MCF 10A (cell line): ENCODE data around the gene SLC22A23. TPM values are rescaled to one million over a fixed set of nuclear protein-coding genes. Genes with fewer than 3 reads are reported as not detected.

ENCODE experiments used
- BruUV-seq: library from RNA; stranded (reverse); fragments of 400-500 nt; replicated peaks from 2 replicates; lab custom pipeline; 2021; lab: Mats Ljungman, UMichigan
- CTCF ChIA-PET: fragments of 300-600 bp; sonication (Branson Sonifier 250); formaldehyde crosslinking; extraction: SDS; loops from one replicate; lab custom pipeline; 2021; ENCODE audit warnings: antibody characterized with exemption, inconsistent platforms; lab: Yijun Ruan, JAX
- POLR2A ChIA-PET: fragments of 300-600, 350-650 bp; sonication (Branson Sonifier 250); formaldehyde crosslinking; extraction: SDS; loops from one replicate; lab custom pipeline; 2020; ENCODE audit warnings: antibody characterized with exemption, inconsistent platforms; lab: Yijun Ruan, JAX
- DNase-seq: peaks from one replicate; pipeline ENCODE4 v3.0.0-alpha.2; 2018; ENCODE audit not compliant: unreplicated experiment
- H3K27ac Mint-ChIP-seq: one replicate; pipeline ENCODE4 v1.8.0; 2022; ENCODE audit warnings: mild to moderate bottlenecking, low read depth, mixed read lengths; ENCODE audit not compliant: unreplicated experiment
- H3K27me3 Mint-ChIP-seq: one replicate; pipeline ENCODE4 v1.8.0; 2022; ENCODE audit warnings: mixed read lengths; ENCODE audit not compliant: insufficient read depth, unreplicated experiment
- H3K36me3 Mint-ChIP-seq: one replicate; pipeline ENCODE4 v1.8.0; 2022; ENCODE audit warnings: mild to moderate bottlenecking, moderate library complexity, mixed read lengths; ENCODE audit not compliant: insufficient read depth, unreplicated experiment
- H3K4me1 Mint-ChIP-seq: one replicate; pipeline ENCODE4 v1.8.0; 2022; ENCODE audit warnings: mixed read lengths; ENCODE audit not compliant: insufficient read depth, unreplicated experiment
- H3K4me3 Mint-ChIP-seq: one replicate; pipeline ENCODE4 v1.8.0; 2022; ENCODE audit warnings: mild to moderate bottlenecking, moderate library complexity, mixed read lengths; ENCODE audit not compliant: unreplicated experiment
- H3K9me3 Mint-ChIP-seq: one replicate; pipeline ENCODE4 v1.8.0; 2022; ENCODE audit warnings: mixed read lengths; ENCODE audit not compliant: unreplicated experiment
- CTCF ChIP-seq: fragments of 200-600 bp; IDR thresholded peaks from one replicate; pipeline ENCODE4 v1.8.0; 2022; ENCODE audit warnings: antibody characterized with exemption, mild to moderate bottlenecking; ENCODE audit not compliant: unreplicated experiment
- intact Hi-C: fragments of 100-400 bp; cut with micrococcal nuclease; formaldehyde crosslinking; loops from 2 replicates; pipeline ENCODE4 v1.14.1; 2022
- total RNA-seq: library from RNA; stranded (reverse); gene quantifications from 2 replicates; pipeline ENCODE4 v1.2.3, GENCODE V29; 2022

Gene SLC22A23
- total RNA-seq, 1 experiment from 2014 or later = 11.9 TPM

- Mint-ChIP-seq H3K27ac (no peak overlapping the region), H3K4me1 (peaks cover 31% of the 10 kb centered on the region), H3K27me3 (no peaks in the 10 kb centered on the region), H3K9me3 (no peaks in the 10 kb centered on the region), H3K4me3 (no peak overlapping the region), H3K36me3 (peaks cover 22% of the 10 kb centered on the region)
- CTCF ChIA-PET = interaction anchor here (0.6 to 1.2 kb wide), 4 partner anchors 46 to 580 kb away, joined by 3 read pairs; no protein-coding TSS in a partner anchor
- POLR2A ChIA-PET = interaction anchor here (0.6 to 1.0 kb wide), 6 partner anchors 17 to 184 kb away, joined by 3 to 5 read pairs (median 3); no protein-coding TSS in a partner anchor
- intact Hi-C loops = no loop called here
- BruUV-seq = no TSS peak
- no peak for TF ChIP-seq CTCF
- no peak for DNase-seq
These were observed 49.0 kb downstream of the SLC22A23 start for GRCh38 chr6:3407840-3408239.

DNA sequence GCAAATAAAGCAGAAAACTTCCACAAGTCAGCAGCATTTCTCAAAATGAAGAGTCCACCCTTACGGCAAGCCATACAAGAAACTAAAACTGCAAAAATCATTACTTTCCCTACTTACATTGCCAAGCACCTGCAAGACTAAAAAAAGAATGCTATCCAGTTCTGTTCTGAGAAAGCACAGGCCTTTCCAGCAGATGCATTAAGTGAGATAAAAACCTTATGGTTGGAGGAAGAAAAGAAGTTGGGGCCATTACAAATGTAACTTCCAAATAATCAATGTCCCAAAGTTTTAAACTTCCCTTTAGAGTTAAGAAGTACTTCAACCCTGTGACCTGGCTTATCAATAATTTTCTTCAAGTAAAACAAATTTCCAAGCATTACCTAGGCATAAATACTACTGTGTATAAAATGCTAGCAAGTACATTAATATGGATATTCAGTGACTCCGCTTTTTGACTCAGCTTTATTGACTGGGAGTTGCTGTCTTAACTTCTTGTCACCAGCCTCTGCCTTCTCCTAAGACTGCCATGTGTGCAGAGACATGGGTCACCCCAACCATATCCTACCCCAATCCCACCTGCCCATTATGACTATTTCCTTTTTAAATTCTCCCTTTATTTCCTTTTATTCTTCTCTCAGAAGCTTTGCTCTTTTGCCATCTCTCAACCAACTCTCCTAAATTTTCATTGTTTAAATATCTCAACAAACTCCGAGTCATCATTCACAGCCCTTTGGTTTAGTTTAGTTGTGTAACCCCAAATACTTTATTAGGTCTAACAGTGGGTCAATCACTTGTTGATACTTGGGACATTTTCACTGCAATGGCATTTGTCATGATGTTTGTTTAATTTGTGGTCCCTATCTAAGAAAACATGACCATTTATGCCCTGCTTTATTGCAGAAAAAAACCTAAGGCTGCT is 49.7 kb downstream of the SLC22A23 start:
- Mint-ChIP-seq H3K9me3 (no peaks in the 10 kb centered on the region), H3K4me3 (no peak overlapping the region), H3K27me3 (no peaks in the 10 kb centered on the region), H3K36me3 (peaks cover 16% of the 10 kb centered on the region), H3K27ac (no peak overlapping the region), H3K4me1 (peaks cover 38% of the 10 kb centered on the region)
- CTCF ChIA-PET = interaction anchor here (0.6 to 1.2 kb wide), 4 partner anchors 46 to 458 kb away, joined by 3 to 5 read pairs (median 3); no protein-coding TSS in a partner anchor
- no TSS peak for BruUV-seq
- TF ChIP-seq CTCF = no peak
- intact Hi-C loops = no loop called here
- DNase-seq = no peak
- POLR2A ChIA-PET = interaction anchor here (0.6 to 1.5 kb wide), 8 partner anchors 8 to 185 kb away, joined by 3 to 5 read pairs (median 3); no protein-coding TSS in a partner anchor

- Mint-ChIP-seq H3K36me3 (peaks cover 16% of the 10 kb centered on the region), H3K4me3 (no peak overlapping the region), H3K4me1 (peaks cover 45% of the 10 kb centered on the region), H3K27ac (no peak overlapping the region), H3K9me3 (no peaks in the 10 kb centered on the region), H3K27me3 (no peaks in the 10 kb centered on the region)
- no peak for DNase-seq
- intact Hi-C loops = no loop called here
- POLR2A ChIA-PET = interaction anchor here (0.8 to 3.8 kb wide), 11 partner anchors 9 to 147 kb away, joined by 3 to 22 read pairs (median 4); no protein-coding TSS in a partner anchor
- CTCF ChIA-PET = interaction anchor here (0.6 to 0.8 kb wide), 2 partner anchors 17 to 52 kb away, joined by 4 to 5 read pairs; no protein-coding TSS in a partner anchor
- BruUV-seq = no TSS peak
- TF ChIP-seq CTCF = no peak
These were observed 50.5 kb downstream of the SLC22A23 start for GRCh38 chr6:3406362-3406821.

DNA sequence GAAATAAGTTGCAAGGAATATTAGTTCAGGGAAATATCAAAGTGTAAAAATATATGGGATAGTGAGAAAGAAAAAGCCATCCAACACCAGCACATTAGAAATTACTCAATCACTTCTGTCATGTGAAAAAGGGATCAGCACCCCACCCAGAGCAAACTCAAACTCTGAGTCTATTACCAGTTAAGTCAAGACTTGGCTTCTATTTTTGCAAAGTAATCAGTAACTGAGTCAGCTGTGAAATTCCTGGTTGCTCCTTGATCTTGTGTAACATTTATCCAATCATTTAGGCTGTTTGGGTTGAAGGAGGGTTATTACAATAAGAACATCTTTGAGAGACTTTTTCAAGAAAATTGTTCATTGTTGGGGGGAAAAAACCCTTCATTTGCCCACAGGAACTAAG is 51.2 kb downstream of the SLC22A23 start:
- H3K27ac Mint-ChIP-seq = peak overlapping the region; percentile 87
- H3K4me1 Mint-ChIP-seq = peaks cover 40% of the 10 kb centered on the region
- H3K36me3 Mint-ChIP-seq = peaks cover 16% of the 10 kb centered on the region
- H3K27me3 Mint-ChIP-seq = no peaks in the 10 kb centered on the region
- BruUV-seq = no TSS peak
- DNase-seq = peak; percentile 73
- no peak overlapping the region for H3K4me3 Mint-ChIP-seq
- H3K9me3 Mint-ChIP-seq = no peaks in the 10 kb centered on the region
- intact Hi-C loops = no loop called here
- no peak for TF ChIP-seq CTCF
- ChIA-PET POLR2A (interaction anchor here (0.7 to 3.8 kb wide), 14 partner anchors 13 to 327 kb away, joined by 3 to 22 read pairs (median 4); no protein-coding TSS in a partner anchor), CTCF (interaction anchor here (0.8 to 0.9 kb wide), 2 partner anchors 18 to 327 kb away, joined by 3 to 4 read pairs; no protein-coding TSS in a partner anchor)
